ENCODE measurements around the gene SLC6A6.
"Not testable (repeated sequence)": the region's sequence is repeated elsewhere in the genome, so short reads cannot be mapped to it uniquely, and the experiment has no call there.

SLC6A6 gene

GRCh38 chr3:14430053-14430452 lies 27.6 kb downstream of the SLC6A6 start:
- no peak overlapping the region for H3K4me3 ChIP-seq (ENCODE audit: low read length)
- no peak for DNase-seq (ENCODE audit: low read depth, low spot score)

- H3K4me3 ChIP-seq (ENCODE audit: low read length): peak overlapping the region; percentile 30
Observed at GRCh38 chr3:14430706-14431451, 28.5 kb downstream of the SLC6A6 start.

DNA sequence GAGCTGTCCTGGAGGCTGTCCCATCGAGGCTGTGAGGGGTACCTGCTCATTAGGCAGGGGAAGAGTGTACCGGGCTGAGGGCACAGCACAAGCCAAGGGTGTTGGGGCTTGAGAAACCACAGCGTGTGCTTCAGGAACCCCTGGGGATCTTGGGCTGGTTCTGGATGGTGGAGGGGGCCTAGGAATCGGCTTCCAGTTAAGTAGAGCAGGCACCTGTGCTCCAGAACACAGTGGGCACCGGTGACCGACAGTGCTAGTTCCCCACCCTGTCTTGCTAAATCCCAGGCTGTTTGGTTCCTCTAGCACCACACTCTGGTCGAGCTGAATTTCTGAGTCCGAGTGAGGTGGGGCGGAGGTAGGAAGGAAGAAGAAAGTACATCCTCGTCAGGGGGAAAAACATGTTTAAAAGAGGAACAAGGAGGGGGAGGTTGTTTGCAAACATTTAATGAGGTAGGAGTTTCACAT lies 29.1 kb downstream of the SLC6A6 start:
- DNase-seq (ENCODE audit: low read depth, low spot score): no peak

More at GRCh38 chr3:14430706-14431451, 28.5 kb downstream of the SLC6A6 start:
- no peak for DNase-seq (ENCODE audit: low read depth, low spot score)

GRCh38 chr3:14431917-14432834 lies 29.8 kb downstream of the SLC6A6 start:
- DNase-seq (ENCODE audit: low read depth, low spot score): peak; percentile 94
- H3K4me3 ChIP-seq (ENCODE audit: low read length): peak overlapping the region; percentile 30

More for the DNA sequence above, 29.1 kb downstream of the SLC6A6 start:
- peak overlapping the region; percentile 30 for H3K4me3 ChIP-seq (ENCODE audit: low read length)

DNA sequence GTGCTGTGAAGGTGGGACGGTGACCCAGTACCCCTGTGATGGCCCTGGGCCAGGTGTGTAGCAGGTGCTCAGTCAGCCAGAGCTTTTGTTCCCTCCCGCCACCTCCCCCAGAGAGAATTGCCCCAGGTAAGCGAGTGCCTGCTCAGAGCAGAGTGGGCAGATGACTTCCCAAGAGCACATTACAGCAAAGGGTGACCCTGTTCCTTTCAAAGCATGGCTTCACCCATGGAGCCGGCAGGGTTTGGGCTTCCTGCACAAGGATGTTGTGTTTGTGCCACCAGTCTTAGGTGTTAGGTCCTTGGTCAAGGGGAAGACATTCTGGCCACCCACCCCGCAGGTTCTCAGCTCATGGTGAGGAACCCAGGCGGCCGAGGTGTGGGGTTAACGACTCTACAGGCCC lies 30.7 kb downstream of the SLC6A6 start:
- no peak for DNase-seq (ENCODE audit: low read depth, low spot score)
- H3K4me3 ChIP-seq (ENCODE audit: low read length): no peak overlapping the region

DNA sequence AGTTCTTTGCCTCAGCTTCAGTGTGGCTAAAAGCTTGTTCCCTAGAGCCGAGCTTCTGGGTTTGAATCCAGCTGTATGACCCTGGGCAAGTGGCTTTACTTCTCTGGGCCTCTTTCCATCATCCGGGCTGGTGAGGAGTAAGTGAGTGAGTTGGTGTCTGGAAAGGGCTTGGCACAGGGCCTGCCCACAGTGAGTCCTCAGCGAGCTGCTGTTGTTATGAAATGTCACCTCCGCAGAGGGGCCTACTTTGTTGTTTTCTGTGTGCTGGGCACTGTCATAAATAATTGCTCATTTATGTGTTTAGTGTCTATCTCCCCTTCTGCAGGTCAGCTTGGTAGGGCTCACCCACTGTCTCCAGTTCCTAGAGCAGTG lies 31.7 kb downstream of the SLC6A6 start:
- no peak for DNase-seq (ENCODE audit: low read depth, low spot score)
- H3K4me3 ChIP-seq (ENCODE audit: low read length): no peak overlapping the region

DNA sequence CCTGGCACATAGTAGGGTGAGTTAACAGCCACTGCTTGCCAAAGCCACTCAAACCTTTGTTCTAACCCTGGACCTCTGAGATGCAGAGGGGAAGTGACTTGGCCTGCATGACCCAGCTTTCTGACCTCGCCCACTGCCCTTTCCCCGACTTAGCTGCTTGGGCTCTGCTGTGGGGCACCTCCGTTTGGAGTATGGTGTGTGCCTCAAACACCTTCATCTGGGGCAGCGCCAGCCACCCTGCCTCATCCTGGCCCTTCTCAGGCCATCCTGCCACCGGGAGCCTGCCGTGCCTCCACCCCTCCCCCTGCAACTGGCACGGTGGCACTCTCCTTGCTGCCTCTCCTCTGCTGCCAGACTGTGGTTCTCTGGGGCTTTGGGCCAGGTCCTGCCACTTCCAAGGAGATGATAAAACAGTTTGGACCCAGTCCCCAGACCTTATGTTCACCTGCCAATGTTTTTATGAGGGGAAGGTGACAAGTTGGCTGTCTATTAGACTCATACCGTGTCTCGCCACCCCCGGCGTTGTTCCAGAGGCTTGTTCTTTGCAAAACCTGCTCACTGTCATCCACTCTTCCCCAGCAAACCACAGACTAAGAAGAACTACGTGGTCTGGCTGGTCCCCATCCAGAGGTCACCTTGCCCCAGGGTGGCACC lies 32.2 kb downstream of the SLC6A6 start:
- DNase-seq (ENCODE audit: low read depth, low spot score): no peak
- H3K4me3 ChIP-seq (ENCODE audit: low read length): no peak overlapping the region

- no peak overlapping the region for H3K4me3 ChIP-seq (ENCODE audit: low read length)
- DNase-seq (ENCODE audit: low read depth, low spot score): no peak
Observed at GRCh38 chr3:14435175-14436014, 33.0 kb downstream of the SLC6A6 start.

- no peak overlapping the region for H3K4me3 ChIP-seq (ENCODE audit: low read length)
- DNase-seq (ENCODE audit: low read depth, low spot score): no peak
Observed at GRCh38 chr3:14436954-14437281, 34.5 kb downstream of the SLC6A6 start.

GRCh38 chr3:14437705-14438104 lies 35.3 kb downstream of the SLC6A6 start:
- not testable (repeated sequence) for DNase-seq (ENCODE audit: low read depth, low spot score); H3K4me3 ChIP-seq (ENCODE audit: low read length)

DNA sequence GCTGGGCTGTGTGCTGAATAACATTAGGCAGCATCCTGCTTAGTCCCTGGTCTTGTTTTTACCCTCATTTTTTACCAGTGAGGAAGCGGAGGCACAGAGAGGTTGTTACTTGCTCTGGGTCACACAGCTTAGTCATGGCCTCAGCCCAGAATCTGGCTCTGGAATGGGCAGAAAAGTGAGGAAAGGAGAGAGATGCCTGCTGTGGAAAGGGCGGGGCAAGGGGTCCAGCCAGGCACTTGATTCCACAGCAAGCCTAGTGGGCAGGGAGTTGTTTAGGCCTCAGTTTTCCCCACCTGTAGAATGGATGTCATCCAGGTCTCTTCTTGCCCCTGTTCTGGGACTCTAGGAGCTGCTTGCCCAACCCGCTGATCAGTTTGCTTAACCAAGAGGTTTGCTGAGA lies 35.9 kb downstream of the SLC6A6 start:
- no peak overlapping the region for H3K4me3 ChIP-seq (ENCODE audit: low read length)
- no peak for DNase-seq (ENCODE audit: low read depth, low spot score)

- H3K4me3 ChIP-seq (ENCODE audit: low read length): no peak overlapping the region
- DNase-seq (ENCODE audit: low read depth, low spot score): no peak
Observed at GRCh38 chr3:14438929-14439328, 36.5 kb downstream of the SLC6A6 start.

GRCh38 chr3:14439501-14440167 lies 37.2 kb downstream of the SLC6A6 start:
- DNase-seq (ENCODE audit: low read depth, low spot score): no peak
- H3K4me3 ChIP-seq (ENCODE audit: low read length): no peak overlapping the region

DNA sequence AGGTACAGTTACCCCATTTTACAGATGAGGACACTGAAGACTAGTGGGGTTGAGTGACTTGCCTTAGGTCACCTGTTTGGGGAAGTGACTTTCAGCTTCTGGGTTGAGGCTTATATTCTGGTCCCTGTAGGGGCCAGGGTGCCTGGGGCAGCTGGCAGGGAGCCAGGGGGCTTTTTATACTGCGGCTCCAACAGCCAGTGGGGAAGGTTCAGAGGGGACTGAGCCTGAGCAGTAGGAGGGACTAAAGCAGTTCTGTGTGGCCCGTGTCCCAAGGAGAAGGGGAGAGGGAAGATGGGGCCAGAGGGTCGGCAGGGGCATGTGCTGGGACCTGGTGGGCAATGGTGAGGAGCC lies 37.7 kb downstream of the SLC6A6 start:
- H3K4me3 ChIP-seq (ENCODE audit: low read length): no peak overlapping the region
- DNase-seq (ENCODE audit: low read depth, low spot score): no peak

- DNase-seq (ENCODE audit: low read depth, low spot score): no peak
- H3K4me3 ChIP-seq (ENCODE audit: low read length): no peak overlapping the region
Observed at GRCh38 chr3:14440531-14441239, 38.3 kb downstream of the SLC6A6 start.

GRCh38 chr3:14441240-14441919 lies 39.0 kb downstream of the SLC6A6 start:
- H3K4me3 ChIP-seq (ENCODE audit: low read length): no peak overlapping the region
- no peak for DNase-seq (ENCODE audit: low read depth, low spot score)

GRCh38 chr3:14441920-14442300 lies 39.5 kb downstream of the SLC6A6 start:
- no peak for DNase-seq (ENCODE audit: low read depth, low spot score)
- H3K4me3 ChIP-seq (ENCODE audit: low read length): no peak overlapping the region
